HG03175 (cell line): ENCODE data around the gene ALCAM.
A peak's percentile ranks its signal among the peaks of the same experiment; 100 is the strongest.

Experiments
- ATAC-seq: cut with Tn5 transposase; IDR thresholded peaks from one replicate; pipeline ENCODE4 v1.9.1; 2021; ENCODE audit warnings: mild to moderate bottlenecking, moderate library complexity; ENCODE audit not compliant: unreplicated experiment

Gene ALCAM

DNA sequence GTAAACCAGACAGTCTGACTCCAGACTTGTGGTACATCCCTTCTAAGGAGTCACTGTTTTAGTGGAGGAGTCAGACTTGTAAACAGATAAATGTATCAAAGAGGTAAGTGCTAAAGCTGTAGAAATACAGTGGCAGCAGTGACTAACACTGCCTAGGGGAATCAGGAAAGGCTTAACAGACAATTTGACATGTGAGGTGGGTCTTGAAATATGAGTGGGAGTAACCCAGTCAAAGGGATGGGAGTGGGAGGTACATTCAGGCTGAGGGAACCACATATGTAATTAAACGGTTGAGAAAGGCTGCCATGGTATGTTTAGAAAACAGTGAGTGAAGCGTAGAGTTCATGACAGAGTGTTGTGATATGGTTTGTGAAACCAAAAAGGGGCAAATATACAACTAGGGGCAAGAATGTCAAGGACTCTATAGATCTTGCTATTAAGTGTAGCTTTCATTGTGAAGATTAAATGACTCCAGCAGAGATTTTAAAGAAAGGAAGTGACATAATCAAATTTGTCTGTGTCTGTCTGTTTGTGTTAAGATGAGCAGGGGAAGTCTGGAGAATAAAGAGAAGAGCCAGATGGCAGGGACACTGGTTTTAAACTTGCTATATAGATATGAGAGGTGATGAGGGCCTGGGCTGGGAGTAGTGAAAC, 11.2 kb upstream of the ALCAM start:
- no peak for ATAC-seq

DNA sequence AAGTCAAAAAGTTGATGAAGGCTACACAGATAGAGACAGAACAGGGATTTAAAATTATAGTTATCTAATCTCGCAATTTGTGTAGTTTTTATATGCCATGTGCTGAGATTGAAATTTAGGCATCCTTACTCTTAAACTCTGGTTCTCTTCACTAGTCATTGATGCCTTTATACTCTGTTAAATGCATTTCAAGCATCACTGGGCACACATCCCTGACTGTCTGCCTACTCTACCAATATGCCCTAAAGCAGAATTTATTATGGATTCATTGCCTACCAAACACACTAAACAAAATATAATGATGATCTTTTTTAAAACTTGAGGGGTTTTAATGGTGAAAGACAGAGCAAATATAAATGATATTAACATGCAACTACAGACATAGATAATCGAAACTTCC, 10.3 kb upstream of the ALCAM start:
- no peak for ATAC-seq

DNA sequence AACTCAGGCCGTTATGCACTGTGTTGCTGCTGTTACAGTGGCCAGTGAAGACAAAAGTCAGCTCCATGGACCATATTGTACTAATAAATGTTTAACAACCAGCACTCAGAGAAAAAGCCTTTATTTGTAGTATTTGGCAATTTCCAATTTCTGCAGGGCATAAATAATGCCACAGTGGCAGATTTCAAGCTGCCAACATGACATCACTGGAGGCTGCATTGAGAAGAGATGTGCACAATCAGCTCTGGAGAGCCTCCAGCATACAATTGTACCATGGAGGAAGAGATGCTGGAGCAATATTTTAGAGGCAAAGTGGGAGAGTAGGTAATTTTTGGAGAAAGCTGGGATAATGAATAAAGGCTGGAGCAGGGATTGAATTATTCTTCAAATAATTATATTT, 9.7 kb upstream of the ALCAM start:
- ATAC-seq, result no peak

DNA sequence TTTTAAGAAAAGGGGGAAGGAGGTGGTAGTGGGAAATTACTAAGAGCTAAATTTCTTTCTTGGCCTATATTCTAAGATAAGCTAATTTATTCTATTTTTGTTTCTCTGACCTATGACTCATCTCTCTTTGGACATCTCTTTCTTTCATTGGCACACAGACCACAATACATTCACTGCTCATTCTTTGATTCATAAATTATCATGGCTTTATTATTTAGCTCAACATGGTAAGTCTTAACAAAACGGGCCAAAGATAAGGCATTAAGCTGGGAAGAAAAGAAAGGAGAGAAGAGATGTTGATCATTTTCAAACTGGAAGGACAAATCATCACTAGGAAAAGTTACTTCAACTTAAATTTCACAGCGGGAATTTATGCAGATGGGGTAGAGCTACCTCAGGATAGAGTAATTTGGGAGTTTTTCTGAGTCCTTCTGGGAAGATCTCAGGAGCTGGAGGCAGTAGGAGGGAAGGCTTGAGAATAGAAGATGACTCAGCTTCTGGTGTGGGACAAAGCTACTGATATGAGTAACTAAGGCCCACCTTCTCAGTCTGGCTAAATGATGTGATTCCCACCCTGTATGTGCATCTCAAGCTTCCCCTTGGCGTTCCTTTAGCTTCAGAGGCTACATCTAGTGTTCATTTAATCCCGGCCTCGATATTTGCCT, 7.5 kb upstream of the ALCAM start:
- no peak for ATAC-seq

DNA sequence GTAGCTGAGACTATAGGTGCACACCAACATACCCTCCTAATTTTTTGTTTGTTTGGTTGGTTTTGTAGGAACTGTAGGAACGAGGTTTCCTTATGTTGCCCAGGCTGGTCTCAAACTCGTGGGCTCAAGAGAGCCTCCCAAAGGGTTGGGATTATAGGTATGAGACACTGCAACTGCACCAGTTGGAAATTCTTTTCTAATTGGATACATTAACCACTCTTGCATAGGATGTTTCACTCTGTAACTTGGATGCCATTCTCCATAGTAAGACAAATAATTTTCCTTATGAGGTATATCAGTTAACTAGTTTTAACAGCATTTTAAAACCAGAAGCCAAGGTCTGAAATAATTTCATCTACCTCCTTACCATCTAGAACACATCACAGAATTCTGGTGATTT, 6.7 kb upstream of the ALCAM start:
- no peak for ATAC-seq

DNA sequence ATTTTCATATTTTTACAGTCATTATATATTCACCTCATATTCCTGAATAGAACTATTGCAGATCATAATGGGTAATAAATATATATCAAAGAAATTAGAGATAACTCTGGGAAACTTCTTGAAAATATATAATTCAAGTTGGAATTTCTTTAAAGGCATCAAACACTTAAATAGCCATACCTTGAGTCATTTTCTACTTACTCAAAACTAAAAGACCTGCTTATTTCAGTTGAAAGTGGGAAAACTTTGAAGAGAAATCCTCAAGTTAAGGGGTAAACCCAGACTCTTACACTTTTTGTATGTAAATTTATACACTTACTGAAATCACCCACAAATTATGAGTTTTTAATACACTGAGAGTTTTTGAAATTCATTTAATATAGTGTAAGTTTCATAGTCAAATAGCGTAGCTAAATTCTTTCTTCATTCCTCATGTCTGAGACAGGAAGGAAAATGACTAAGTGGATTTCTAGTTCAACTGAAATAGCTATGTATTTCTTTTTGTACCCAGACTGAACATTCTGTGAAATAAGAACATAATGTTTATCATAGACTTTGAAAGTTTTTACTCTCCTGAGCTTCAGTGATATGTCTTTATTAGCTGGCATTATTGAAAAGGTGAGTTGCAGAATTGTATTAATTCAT, 4.6 kb upstream of the ALCAM start:
- no peak for ATAC-seq

DNA sequence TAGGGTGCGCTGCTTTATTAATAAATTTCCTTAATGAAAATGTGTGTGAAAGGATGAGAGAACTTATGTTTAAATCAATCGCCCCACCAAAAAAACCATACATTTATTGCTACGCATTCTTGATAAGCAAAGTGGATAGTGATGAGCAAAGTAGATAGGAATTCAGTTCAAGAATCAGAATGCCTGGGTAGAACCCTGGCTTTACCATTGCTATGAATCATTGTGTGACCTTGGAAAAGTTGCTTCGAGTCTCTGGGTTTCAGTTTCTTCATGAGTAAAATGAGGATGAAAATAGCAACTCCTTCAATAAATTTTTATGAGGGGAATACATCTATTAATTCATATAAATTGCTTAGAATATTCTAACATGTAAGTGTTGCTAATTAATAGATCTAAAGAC, 2.6 kb upstream of the ALCAM start:
- no peak for ATAC-seq

DNA sequence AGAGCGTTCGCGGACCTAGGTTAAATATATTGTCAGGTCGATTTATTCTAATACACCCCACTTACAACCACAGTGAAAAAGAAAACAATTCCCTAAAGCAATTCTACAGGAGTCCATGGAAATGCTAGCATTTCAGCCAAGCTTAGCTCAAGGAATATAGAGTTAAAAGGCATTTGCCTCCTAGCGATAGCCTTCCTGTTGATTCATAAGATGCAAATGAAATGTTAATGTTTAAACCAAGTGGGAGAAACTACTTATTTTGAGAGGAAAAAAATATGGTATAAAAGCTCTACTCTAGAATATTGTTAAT, 1.7 kb upstream of the ALCAM start:
- no peak for ATAC-seq

DNA sequence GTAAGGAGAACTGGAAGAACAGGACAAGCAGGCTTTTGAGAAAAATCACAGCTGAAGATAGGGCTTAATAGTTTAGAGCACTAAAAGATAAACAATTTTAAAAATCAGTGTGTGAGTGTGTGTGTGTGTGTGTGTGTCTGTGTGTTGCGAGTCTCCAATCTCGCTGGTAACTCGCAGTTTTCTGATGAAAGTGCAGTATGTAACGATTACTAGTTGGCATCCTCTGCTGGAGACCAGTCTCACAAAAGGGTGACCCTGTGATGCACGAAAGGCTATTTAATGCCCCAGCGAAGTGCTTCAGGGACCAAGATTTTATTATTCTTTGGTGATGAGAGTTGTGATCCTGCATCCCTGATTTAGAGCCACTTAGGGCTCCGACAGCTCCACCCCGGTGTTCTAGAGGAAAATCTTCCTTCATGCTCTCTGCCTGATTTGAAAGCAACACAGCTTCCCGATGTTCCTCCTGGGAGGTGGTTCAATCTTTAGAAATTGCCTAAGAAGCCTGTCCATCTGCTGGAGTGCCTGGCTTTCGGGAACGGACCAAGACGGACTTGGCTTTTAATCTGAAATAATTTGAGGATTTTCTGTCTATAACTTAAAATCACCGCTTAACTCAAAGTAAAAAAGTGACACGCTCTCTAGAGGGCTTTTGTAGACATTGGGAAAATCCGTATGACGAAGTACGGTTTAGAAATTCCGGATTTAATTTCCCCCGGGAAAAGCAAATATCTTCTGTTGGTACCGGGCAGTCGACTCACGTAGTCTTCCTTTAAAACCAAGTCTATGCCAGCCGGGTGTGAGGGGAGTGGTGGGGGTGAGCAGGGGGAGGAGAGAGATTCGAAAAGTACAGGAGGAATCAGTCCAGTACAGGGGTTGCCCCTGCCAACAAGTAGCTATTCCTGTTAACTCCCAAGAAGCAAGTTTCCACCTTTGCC, 1.1 kb upstream of the ALCAM start:
- ATAC-seq, result no peak

DNA sequence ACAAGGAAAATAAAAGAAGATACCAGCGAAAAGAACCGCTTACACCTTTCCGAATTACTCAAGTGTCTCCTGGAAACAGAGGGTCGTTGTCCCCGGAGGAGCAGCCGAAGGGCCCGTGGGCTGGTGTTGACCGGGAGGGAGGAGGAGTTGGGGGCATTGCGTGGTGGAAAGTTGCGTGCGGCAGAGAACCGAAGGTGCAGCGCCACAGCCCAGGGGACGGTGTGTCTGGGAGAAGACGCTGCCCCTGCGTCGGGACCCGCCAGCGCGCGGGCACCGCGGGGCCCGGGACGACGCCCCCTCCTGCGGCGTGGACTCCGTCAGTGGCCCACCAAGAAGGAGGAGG, 325 bp downstream of the ALCAM start:
- ATAC-seq, result no peak

DNA sequence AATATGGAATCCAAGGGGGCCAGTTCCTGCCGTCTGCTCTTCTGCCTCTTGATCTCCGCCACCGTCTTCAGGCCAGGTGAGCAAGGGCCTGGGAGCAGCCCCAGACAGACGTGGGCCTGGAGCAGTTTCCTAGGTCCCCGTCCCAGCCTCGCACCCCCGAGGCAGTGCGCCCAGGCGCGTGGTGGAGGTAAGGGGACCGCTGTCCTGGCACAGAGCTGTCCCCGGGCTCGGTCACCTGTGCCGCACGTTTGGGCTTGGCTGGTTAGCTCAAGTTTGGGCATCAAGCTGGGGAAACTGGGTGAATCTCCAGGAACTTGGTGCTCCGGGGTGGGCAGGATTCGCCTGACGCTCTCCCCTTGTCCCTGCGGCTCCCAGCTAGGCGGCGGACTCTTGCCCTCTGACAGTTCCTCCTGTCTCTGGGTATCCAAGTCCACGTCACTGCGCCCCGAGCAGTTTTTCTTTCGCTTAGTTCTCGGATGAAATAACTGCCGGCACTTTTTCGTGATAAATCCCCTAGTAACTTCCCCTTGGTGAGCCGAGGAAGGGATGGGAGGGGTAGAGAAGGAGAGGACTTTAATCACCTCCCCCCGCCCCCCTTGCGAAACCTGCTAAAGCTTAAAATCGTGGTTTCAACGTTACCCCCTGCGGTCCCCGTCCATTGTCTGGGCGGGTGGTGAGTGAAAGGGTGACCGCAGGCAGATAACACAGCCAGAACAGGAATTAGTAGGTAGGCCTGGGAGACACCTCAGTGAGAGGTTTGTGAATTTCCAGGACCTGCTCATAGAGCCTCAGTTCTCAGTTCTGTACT, 901 bp downstream of the ALCAM start:
- ATAC-seq, result peak; percentile 23

DNA sequence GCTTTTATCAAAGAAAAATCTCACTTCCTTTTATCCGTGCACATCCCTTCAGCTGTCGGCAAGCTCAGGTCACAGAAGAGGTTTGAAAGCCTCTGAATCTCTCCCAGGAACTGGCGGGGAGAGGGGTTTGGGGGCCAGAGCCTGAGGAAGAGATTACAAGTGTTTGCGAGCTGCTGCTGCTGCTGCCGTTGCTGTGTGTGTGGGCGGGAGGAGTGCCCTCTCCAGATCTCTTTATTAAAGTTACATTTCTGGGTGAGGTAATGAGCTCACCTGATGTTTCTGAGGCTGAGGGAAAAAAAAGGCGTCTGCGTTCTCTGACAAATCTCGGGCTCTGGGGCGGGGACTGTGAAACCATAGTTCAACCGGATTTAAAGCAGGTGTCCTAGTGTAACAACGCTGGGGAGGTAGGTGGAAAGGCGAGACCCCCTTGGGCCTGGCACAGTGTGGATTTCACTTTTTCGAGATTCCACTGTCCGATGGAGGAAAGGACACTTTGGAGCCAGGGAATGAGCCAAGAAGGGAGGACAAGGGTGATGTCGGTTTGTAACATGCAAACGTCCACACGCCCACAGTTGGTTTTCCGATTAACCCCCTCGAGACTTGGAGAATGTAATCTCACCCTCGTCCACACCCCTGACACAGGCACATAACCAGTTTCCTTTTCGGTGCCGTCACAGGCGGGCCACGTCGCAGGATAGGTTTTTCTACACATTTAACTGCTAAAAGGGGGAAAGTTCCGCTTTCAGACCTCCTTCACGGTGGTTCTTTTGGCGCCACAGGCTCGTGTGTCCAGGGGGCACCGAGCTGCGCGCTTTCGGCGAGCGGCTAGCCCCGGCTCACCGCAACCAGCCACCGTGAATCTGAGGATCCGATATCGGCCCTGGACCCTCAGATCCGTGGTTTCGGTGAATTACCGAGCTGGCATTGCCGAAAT, 2.1 kb downstream of the ALCAM start:
- ATAC-seq, result peak; percentile 31

DNA sequence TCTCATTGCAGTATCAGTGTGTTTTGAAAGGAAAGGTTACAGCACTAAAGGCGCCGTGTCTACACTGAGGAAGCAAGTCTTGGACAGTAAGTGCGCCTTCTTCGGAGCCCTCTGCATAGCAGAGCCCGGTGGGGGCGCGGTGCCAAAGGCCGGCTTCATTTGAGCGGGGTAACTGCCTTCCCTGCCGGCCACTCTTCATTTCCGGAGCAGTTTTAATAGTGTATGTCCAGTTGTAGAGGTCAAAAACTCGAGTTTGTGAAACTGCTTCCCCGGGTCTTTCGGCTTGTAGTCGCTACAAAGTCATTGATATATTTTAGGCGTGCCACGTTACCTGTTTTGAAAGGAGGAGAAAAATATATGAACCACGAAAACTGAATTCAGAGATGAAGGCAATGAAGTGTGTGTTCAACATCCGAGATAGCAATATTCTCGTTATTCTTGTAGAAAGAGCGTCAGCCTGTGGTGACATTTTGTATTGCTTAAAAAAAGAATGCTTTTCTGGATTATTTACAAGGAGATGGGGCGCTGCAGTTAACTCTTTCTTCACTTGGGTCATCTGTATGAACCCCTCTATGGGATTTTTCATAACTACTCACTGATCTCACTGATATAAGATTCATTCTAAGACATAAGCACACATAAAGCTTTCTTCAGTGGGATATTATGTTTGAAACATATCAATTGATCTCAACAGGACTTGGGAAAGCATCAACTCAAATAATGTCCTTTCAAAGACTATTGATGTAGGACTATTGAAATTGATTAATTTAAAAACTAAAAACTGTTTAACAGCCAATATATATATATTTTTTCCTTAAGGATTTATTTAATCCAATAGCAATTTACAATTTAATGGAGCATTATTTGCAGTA, 3.0 kb downstream of the ALCAM start:
- ATAC-seq, result peak; percentile 26

DNA sequence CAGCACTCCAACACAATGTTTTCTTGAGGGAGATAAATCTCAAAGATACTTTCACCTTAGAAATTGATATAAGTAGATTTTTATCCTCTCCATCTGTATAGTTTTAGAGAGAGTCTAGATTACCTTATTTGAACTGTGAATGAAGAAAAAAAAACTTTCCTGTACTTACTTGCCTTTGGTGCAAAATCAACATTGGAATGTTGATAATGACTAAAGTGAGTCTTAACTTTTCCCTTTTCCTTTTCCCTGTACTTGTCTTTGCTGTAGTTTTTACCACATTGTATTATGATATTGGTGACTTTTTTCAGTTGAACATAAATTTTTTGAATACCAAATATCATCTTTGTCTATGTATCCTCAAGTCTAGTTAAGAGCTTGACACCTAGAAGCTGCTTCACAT, 6.7 kb downstream of the ALCAM start:
- no peak for ATAC-seq

DNA sequence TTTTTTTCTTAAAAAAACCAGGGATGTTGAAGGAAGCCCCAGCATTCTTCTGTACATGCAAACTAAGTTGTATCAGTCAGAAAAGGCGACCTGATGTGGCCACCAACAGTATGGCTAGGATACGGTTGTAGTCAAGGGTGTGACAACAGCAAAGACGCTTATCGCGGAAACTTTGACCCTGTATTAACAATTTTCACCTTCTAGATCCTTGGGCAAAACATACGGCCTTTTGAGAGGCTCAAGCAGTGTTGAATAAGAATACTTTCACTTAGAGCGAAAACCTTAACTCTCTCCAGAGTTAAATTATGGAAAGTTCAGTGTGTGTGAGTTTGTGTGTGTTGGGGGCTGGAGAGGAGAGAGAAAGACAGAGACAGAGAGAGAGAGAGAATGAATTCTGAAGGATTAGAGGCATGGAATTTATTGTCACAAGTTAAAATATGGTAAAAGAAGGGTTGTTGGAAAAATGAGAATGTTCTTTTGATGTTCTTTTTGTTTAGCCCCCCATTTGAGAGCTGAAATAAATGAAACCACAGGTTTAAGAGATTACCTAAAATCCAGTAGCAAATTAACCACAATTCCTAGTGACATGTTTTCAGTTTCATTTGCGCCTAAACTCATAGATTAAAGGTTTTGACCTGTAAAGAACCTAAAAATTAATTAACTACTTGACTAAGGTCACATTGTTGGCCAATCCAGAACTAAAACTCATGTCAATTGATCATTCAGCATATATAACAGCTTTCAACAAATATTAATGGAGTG, 9.2 kb downstream of the ALCAM start:
- no peak for ATAC-seq

DNA sequence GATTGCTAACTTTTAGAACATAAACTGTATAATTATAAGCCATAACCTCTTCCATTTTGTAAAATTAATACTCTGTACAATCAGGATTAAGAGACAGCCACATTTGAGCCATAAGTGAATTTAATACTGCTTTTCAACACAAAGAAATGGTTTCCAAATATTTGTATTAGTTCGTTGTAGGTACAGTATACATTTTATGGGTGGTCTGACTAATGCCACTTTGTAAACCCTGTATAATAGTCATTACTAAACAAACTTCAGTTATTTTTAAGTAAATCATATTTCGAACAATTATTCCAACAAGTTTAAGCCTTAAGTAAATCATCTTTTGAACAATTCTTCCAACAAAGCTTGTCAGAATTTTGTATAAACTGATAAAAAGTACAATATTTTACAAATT, 11.0 kb downstream of the ALCAM start:
- ATAC-seq, result no peak

DNA sequence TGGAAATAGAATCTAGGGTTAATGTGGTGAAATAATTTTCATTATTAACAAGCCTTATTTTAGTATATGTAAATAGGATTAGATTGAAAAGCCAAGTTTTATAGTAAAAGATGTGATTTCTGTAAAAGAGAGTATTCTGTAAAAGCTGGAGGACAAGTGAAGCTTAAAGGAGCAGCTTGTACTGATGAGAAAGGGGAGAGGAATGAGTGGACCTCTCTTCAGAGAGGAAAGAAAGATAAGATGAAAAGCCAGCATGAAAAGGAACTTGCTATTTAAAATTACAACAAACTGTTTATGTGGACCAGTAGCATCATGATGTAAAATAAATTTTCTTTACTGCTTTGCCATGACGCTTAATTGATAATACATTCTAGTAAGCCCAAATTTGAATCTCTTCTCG, 18.5 kb downstream of the ALCAM start:
- no peak for ATAC-seq
